Hippocampal formation (tissue), 2 donors: ENCODE measurements around the gene NADK.
"Not testable (repeated sequence)": the region's sequence is repeated elsewhere in the genome, so short reads cannot be mapped to it uniquely, and the experiment has no call there.

Experiments used
- DNase-seq, 2 donors: peaks; one replicate each; lab custom pipeline; 2025; lab: John Stamatoyannopoulos, UW

NADK gene

GRCh38 chr1:1704284-1704957, 73.8 kb downstream of the NADK start:
- not testable (repeated sequence) for DNase-seq

DNA sequence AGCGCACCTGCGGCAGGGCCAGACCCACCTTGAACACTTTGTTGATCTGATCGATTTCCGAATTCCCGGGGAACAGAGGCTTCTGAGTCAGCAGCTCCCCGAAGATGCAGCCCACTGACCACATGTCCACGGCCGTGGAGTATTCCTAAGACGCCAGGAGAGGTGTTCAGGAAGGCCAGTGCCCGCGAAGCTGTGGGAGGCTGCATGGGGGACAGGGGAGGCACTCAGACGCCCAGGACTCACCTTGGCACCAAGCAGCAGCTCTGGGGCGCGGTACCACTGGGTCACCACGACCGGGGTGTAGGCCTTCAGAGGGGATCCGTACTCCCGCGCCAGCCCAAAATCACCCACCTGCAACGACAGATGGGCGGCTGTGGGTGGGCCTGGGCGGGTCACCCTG, 74.5 kb downstream of the NADK start:
- DNase-seq, result no peak

- DNase-seq, result not testable (repeated sequence)
Measured at GRCh38 chr1:1702506-1702905, 75.8 kb downstream of the NADK start.
